Esophagus muscularis mucosa (tissue), 4 donors: ENCODE results near the gene FLYWCH2. TPM values are rescaled to one million over a fixed set of nuclear protein-coding genes. Genes with fewer than 3 reads are reported as not detected.
A peak's percentile ranks its signal among the peaks of the same experiment; 100 is the strongest.

Source experiments
- DNase-seq: peaks from one replicate; pipeline ENCODE4 v3.0.0-alpha.2; 2017; ENCODE audit errors: extremely low spot score
- H3K27ac ChIP-seq, 4 donors: fragments of 200-600 bp; sonication (generic); replicated peaks in 1 of 4; 1 replicate in 3 of 4; 2 replicates in 1 of 4; pipeline ENCODE4 v1.5.1; 2016 to 2019; ENCODE audit warnings: mild to moderate bottlenecking in 1 of 4
- H3K27me3 ChIP-seq, 4 donors: fragments of 200-600 bp; sonication (generic); one replicate each; pipeline versions ENCODE4 v1.5.1 to v1.6.0; 2016 to 2019
- H3K36me3 ChIP-seq, 4 donors: fragments of 200-600 bp; sonication (generic); one replicate each; pipeline ENCODE4 v1.5.1; 2016 to 2019
- H3K4me1 ChIP-seq, 4 donors: fragments of 200-600 bp; sonication (generic); one replicate each; pipeline ENCODE4 v1.5.1; 2016 to 2019
- H3K4me3 ChIP-seq, 4 donors: fragments of 200-600 bp; sonication (generic); 1 replicate in 2 of 4; 2 replicates in 2 of 4; pipeline ENCODE4 v1.5.1; 2016 to 2019; ENCODE audit warnings: mild to moderate bottlenecking in 4 of 4, moderate library complexity in 1 of 4
- H3K9me3 ChIP-seq, 4 donors: fragments of 200-600 bp; sonication (generic); 1 replicate in 3 of 4; 2 replicates in 1 of 4; pipeline ENCODE4 v1.5.1; 2016 to 2019
- CTCF ChIP-seq, 3 experiments: fragments of 200-600 bp in 2 of 3; fragments of 450-650 bp in 1 of 3; sonication (generic) in 2 of 3; IDR thresholded peaks; one replicate each; pipeline ENCODE4 v1.5.1; 2017 to 2019; ENCODE audit warnings: antibody characterized with exemption in 3 of 3, mild to moderate bottlenecking in 2 of 3, moderate library complexity in 1 of 3
- EP300 ChIP-seq: sonication (generic); formaldehyde crosslinking; IDR thresholded peaks from one replicate; pipeline ENCODE4 v1.6.1; 2017; ENCODE audit warnings: antibody characterized with exemption
- POLR2A ChIP-seq: fragments of 450-650 bp; IDR thresholded peaks from one replicate; pipeline ENCODE4 v1.6.1; 2017; ENCODE audit warnings: antibody characterized with exemption, moderate library complexity, mild to moderate bottlenecking, low read depth
- POLR2AphosphoS5 ChIP-seq, 2 donors: sonication (generic); formaldehyde crosslinking; IDR thresholded peaks; one replicate each; pipeline ENCODE4 v1.6.1; 2017; ENCODE audit warnings: antibody characterized with exemption in 2 of 2
- WGBS: methylation state at CpG from one replicate; pipeline ENCODE4 v1.1.5; 2018; 5-methylcytosine and 5-hydroxymethylcytosine counted together
- intact Hi-C: fragments of 100-400 bp; cut with DNase I; formaldehyde crosslinking; loops from one replicate; pipeline ENCODE4 v1.15.1; 2023
- total RNA-seq, 4 donors: library from RNA; depleted of rRNA; stranded (reverse); fragments of >200 nt; gene quantifications; one replicate each; pipeline versions ENCODE4 v1.1.0 to v1.2.1, GENCODE V29; 2016

Gene FLYWCH2
- total RNA-seq, 4 donors from 2014 or later = 41.9 to 47.2 (median 43.9) TPM

DNA sequence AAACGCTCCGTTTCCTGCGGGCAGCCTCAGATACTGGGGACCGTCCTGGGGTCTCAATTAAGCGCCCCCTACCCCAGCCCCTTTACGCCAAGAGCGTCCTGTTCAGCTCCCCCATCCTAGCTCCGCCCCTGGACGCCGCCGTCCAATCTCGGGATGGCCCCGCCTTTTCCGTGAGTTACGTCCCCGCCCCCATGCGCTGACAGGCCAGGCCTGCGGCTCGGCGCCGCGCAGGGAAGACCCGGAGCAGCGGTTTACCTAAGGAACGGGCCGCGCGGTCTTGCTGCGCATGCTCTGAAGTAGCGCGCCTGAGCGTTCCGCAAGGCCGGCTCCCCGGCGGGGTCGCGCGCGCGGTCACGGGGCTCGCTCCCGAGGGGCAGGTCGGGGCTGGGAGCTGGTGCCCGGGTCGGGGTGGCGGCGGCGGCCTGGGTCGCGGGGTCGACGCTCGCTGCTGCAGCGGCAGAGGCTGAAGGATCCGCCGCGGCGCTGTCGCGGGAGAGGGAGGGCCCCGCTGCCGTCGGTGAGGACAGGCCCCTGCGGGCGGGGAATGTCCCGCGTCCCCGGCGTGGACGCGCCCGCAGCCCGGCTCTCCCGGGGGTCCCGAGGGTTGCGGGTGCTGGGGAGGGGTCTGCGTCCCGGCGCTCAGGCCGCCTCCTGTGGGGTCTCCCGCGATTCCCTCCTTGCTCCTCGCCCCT is 28.8 kb downstream of the FLYWCH2 start, which contains the start of gene FLYWCH1:
Gene FLYWCH1 (plus strand): TSS at position 294 of the 692 bp plus-strand sequence. CDS start 17,755 bp downstream, outside the sequence.
- H3K27me3 ChIP-seq = no peaks in the 10 kb centered on the region
- H3K36me3 ChIP-seq = peaks cover 5 to 31% (median 27%) of the 10 kb centered on the region in 4 donors
- TF ChIP-seq POLR2A = peak; percentile 44
- TF ChIP-seq EP300 = no peak
- peak; percentile 85 to 97 for TF ChIP-seq POLR2AphosphoS5 (IDR thresholded peaks at IDR 0.05)
- peak in 2 of 3 experiments; percentile 12 to 33 for TF ChIP-seq CTCF (IDR thresholded peaks at IDR 0.05)
- peak within 1 kb of the TSS; percentile 79 to 98 (median 88) for H3K4me3 ChIP-seq
- WGBS = 0% methylated on average over 20 of the region's 85 CpGs
- intact Hi-C loops = no loop called here
- peak; percentile 98 for DNase-seq
- H3K27ac ChIP-seq = peak within 1 kb of the TSS; percentile 93 to 98 (median 96)
- no peaks in the 10 kb centered on the region for H3K9me3 ChIP-seq
- H3K4me1 ChIP-seq = peaks cover 12 to 34% (median 29%) of the 10 kb centered on the region in 4 donors

- no peak for DNase-seq
- H3K36me3 ChIP-seq = peaks cover 5 to 36% (median 30%) of the 10 kb centered on the region in 4 donors
- intact Hi-C loops = no loop called here
- H3K27me3 ChIP-seq = no peaks in the 10 kb centered on the region
- WGBS = 5% methylated on average over 34 of the region's 39 CpGs
- H3K9me3 ChIP-seq = no peaks in the 10 kb centered on the region
- peak overlapping the region; percentile 79 to 98 (median 88) for H3K4me3 ChIP-seq
- TF ChIP-seq POLR2AphosphoS5 (IDR thresholded peaks at IDR 0.05) = peak; percentile 49 to 74
- TF ChIP-seq POLR2A = no peak
- peaks cover 9 to 28% (median 23%) of the 10 kb centered on the region in 4 donors for H3K4me1 ChIP-seq
- H3K27ac ChIP-seq = peak overlapping the region; percentile 93 to 98 (median 96)
These were observed 29.6 kb downstream of the FLYWCH2 start for GRCh38 chr16:2912330-2913199.

GRCh38 chr16:2913603-2914002 is 30.6 kb downstream of the FLYWCH2 start:
- H3K36me3 ChIP-seq = peaks cover 5 to 46% (median 33%) of the 10 kb centered on the region in 4 donors
- intact Hi-C loops = no loop called here
- TF ChIP-seq POLR2AphosphoS5 (IDR thresholded peaks at IDR 0.05) (no peak), CTCF (IDR thresholded peaks at IDR 0.05) (no peak), EP300 (no peak), POLR2A (no peak)
- H3K27me3 ChIP-seq = no peaks in the 10 kb centered on the region
- DNase-seq = no peak
- H3K27ac ChIP-seq = peak overlapping the region in 2 of 4 donors; percentile 93 to 96
- peak overlapping the region in 1 of 4 donors; percentile 86 for H3K4me3 ChIP-seq
- peaks cover 9 to 26% (median 21%) of the 10 kb centered on the region in 4 donors for H3K4me1 ChIP-seq
- no peaks in the 10 kb centered on the region for H3K9me3 ChIP-seq
- 92% methylated on average over 7 of the region's 7 CpGs for WGBS

DNA sequence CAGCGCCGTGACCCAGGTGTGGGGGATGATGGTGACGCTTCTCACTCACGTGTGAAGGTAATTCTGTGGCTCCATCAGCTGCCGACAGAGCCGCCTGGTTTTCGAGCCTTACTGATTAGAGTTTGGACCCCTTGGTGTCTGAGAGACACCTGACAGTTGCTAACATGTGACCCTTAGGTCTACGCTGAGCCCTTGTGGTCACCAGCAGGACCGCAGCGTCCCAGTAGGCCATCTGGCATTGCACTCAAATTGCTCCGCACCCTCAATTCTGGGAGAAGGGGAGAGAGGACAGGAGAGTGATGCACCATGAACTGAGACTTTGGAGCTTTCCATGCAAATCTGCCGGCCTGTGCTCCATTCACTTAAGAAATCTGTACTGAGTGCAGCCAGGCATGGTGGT is 31.2 kb downstream of the FLYWCH2 start:
- TF ChIP-seq CTCF (IDR thresholded peaks at IDR 0.05) = no peak
- no peak for TF ChIP-seq POLR2A
- no peak for TF ChIP-seq EP300
- TF ChIP-seq POLR2AphosphoS5 (IDR thresholded peaks at IDR 0.05) = no peak
- no peak for DNase-seq
- Histone ChIP-seq H3K9me3 (no peaks in the 10 kb centered on the region), H3K4me1 (peaks cover 9 to 31% (median 26%) of the 10 kb centered on the region in 4 donors), H3K4me3 (no peak overlapping the region), H3K36me3 (peaks cover 5 to 51% (median 35%) of the 10 kb centered on the region in 4 donors), H3K27me3 (no peaks in the 10 kb centered on the region), H3K27ac (no peak overlapping the region)
- intact Hi-C loops = no loop called here
- 90% methylated on average over 8 of the region's 12 CpGs for WGBS
